GM19467 (cell line): ENCODE data around the gene C1QL2.

Source experiments
- ATAC-seq: cut with Tn5 transposase; IDR thresholded peaks from one replicate; pipeline ENCODE4 v1.9.1; 2021; ENCODE audit warnings: mild to moderate bottlenecking, moderate library complexity; ENCODE audit not compliant: unreplicated experiment

C1QL2 gene

DNA sequence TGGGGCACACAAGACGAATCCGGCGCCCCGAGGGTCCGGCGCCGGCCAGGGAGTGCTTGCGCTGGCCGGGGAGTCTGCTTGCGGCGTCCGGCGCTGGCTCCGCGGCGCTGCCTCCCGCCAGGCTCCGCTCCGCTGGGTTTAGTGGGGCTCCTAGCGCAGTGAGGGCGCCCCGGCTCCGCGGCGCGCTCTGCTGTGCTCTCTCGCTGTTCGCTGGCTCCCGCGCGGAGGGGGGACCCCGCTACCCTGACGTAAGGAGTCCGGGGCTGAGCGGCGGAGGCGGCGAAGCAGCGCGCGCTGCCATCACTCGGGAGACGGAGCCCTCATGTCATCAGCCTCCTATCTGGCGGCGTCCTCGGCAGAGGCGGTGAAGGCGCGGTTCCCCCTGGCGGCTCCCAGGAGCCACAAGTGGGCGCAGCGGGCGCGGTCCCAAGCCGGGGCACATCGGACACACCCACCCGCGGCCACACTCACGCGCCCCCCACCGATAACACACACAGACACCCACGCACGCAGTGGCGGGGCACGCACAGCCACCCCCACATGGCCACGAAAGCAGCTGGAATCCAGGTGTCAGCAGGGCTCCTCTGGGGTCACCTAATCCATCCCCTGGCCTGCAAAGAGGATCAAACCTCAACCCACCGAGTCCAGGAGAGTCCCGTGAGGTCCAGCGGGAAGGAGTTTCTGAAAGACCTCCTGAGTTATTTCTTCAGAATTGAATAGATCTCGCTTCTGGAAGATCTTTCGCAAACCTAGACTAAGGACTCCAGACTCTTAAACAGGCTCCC is at the start of gene C1QL2:
C1QL2 (minus strand) TSS at position 189 of the 785 bp plus-strand sequence. CDS start 482 bp downstream, outside the sequence.
- no peak for ATAC-seq

DNA sequence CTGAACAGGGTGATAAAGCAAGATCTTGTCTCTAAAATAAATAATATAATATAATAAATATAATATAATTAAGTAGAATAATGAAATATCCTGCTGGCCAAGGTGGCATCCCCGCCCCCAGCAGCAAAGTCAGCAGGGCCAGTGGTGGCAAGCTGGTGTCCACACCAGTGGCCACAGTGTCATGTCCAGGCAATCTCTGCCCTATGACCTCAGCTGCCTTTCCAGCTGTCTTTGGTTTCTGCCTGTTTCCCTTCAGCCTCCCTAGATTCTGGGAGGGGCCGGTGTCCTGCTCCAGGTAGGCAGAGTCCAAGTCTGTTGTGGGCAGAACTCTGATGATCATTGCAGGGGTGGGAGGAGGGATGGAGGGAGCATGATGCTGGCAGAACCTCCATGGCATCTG is 48.9 kb upstream of the C1QL2 start:
- no peak for ATAC-seq

DNA sequence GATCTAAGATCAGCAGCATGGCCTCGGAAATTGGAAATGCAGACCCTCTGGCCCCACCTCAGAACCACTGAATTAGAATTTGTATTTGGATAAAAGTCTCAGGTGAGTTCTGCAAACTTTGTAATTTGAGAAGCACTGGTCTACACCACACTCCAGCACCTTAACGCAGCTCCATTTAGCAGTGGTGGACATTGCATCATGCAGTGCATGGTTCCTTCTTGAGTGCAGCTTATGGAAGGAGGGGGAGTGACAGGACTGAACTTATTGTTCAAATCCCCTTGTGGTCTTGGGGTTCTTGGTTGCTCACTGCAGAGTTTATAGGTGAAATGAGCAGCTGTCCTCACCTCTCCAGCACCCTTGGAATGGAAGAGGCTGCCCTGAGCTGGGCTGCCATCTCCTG is 47.6 kb upstream of the C1QL2 start:
- no peak for ATAC-seq

DNA sequence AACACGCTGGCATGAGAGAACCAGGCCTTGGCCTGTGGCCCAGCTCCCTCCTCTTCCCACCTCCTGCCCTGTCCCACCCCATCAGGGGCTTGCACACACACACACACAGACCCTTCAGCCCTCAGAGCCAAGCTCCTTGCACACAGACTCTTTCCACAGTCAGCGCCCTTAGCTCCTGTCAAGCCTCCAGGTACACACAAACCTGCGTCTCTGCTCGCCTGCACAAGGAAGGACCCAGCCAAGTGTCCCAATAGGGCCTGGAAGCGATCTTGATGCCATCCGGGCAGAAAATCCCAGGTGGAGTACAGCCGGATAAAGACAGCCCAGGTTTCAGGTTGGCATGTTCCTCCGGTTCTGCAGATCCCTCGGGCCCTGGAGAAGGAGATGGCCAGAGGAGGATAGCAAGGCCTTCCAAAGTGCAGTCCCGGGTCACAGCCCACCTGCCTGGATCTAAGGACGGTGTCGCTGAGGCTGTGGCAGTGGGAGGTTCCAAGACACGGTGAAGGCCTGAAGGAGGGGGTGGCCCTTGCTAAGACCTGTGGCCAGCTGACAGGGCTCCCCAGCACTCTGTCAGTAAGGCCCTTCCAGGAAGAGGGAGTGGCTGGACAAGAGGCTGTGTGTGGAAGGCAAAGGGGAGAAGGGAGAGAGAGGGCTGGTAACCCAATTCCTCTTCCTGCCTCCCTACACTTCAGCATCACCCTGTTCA is 46.6 kb upstream of the C1QL2 start:
- no peak for ATAC-seq

DNA sequence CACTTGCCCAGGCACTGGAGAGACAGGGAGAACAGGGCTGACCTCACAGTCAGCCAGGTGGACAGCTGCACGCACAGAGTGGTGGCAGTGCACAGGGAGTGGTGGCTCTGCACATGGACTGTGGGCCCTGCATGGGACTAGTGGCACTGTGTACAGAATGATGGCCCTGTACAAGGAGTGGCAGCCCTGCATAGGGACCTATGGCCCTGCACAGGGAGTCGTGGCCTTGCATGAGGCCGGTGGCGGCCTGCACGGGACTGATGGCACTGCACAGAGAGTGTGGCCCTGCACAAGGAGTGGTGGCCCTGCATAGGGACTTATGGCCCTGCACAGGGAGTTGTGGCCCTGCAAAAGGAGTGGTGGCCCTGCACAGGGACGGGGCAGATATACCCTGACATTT is 46.0 kb upstream of the C1QL2 start:
- no peak for ATAC-seq

DNA sequence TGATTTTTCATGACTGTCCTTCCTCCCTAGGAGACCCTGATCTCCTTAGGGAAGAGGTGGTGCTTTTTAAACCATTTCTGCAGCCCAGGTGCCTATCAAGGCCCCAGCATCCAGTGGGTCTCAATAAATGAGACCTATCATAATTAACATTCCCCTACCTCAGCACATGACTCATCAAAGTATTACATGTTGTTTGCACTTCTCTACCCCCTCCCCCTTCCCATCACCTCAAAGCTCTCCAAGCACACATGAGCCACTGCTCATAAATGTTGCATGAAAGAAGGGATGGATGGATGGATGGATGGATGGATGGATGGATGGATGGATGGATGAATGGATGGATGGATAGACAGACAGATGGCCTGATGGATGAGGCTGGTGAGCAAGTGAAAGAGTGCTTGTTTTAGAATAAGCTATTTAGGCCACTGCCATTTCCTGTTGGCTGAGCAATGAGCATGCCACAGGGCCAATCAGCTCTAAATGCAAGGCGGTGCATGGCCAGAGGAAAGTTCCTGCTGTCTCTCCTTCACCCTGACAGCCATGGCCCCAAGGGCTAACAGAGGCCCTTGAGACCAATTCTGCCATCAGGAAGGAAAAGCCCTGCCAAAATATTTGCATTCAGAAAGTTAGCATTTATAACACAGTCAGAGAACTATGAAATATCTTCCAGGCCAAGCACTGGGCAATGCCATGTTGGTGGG is 44.2 kb upstream of the C1QL2 start:
- no peak for ATAC-seq

DNA sequence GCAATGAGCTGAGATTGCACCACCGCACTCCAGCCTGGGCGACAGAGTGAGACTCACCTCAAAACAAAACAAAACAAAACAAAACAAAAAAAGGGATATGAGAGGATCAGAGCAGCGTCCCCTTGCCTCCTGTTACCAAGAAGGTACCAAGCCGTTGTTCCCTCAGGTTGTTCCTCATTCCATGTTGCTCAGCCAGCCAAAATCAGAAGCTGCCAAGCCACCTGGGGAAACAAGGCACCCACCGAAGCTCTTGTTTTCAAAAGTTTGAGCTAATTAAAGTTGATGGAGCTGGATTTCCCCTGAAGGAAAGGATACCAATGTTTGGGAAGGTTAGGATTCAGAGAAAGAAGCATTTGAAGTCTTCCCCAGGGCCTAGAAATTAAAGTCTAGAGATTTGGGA is 43.3 kb upstream of the C1QL2 start:
- ATAC-seq, result no peak

DNA sequence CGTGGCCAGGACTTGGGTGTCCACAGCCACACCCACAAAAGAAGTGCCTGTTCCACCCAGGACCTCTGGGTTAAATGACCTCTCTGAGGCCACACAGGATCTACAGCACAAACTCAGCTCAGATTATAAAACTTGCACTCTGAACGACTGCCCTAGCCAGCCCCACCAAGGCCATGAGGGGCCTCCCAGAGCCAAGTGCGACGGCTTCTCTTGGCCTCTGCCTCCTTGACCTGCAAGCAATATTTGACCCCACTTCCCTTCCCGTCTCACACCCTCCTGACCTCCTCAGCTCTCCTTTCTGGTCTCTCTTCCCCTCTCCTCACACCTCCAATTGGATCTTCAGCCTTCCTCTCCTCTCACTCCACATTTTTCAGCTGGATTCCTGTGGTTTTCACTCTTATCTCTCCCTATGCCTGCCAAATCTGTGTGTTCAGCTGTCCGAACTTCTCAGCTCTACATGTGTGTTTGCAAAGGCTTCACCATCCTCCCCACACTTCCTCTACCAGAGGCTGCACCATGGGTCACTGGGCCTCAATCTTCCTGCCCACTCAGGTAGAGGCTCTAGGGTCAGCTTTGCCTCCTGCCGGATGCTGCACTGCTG is 39.8 kb upstream of the C1QL2 start:
- no peak for ATAC-seq

DNA sequence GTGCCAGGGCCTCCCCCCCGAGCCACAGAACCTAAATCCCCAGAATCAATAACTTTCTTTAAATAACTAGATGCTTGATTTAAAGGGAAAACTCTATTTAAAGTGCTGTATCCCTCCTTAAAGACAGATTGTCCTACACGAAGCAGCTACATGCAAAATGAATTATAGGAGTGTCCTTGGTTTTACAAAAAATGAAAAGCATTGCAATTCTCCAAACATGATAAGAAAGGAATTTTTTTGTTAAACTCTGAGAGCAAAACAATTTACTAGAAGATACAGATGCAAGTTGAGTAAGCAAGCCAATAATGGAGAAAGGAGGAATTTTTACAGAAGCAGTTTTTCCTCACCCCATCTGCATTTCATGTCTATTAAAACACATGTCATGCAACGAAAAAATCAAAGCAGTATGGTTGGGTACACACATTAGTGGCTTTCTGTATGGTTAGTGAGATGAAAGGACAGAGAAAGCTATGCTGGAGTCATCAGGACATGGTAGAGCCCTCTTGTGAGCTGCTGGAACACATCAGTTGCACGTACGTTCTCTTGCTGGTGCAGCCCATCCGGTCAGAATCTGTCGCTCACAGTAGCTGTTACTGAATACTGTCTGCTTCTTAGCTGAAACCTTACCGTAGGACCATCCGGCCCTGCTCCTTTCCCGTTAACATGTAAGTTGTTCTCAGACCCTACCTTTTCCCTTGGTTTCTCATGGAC is 39.1 kb upstream of the C1QL2 start:
- no peak for ATAC-seq

DNA sequence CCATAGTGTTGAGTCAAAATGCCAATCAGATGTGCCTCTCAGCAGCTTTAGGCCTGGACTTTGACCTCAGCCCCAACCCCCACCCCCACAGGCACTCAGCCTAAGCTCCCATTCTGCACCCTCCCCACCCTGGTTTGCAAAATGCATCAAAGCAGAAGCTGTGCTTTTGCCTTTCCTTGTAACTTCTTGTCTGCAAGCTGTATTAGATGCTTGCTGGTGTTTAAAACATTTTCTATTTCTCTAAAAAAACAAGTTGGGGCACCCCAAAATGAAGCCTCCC is 38.5 kb upstream of the C1QL2 start:
- no peak for ATAC-seq

DNA sequence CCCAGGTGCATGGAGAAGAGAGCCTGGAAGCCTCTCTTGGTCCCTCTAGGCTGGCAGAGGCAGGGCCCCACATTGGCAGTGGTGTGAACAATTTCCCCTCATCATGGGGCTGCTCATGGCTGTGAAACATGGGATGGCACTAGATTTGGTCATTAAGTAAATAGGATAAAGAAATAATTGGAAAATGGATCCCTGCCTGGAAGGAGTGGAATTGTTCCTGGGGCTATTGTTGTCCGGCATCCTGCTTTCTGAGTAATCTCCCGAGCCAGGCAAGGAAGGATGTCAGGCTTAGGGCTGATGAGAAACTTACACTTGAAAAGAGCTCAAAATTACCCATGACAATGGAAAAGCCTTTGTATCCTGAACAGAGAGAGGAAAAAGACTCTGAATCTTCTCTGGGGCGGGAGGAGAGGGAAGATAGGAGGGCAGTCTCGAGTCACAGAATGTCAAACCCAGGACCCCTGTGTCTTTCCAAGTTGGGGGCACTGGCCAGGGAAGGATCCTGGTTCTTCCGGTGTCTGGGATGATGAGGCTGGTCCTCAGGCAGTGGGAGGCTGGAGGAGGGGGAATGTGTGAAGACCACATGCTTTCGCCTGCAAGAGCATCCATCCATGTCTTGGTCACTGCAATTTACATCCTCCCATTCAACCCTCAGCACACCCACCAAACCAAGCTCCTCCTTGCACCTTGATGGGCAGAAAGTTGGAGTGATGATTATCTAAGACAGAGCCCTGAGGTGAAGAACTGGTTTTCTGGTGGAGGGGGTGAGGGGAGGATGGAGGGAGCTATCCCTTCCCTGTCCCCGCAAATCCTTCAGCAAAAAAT is 38.0 kb upstream of the C1QL2 start:
- ATAC-seq, result no peak

DNA sequence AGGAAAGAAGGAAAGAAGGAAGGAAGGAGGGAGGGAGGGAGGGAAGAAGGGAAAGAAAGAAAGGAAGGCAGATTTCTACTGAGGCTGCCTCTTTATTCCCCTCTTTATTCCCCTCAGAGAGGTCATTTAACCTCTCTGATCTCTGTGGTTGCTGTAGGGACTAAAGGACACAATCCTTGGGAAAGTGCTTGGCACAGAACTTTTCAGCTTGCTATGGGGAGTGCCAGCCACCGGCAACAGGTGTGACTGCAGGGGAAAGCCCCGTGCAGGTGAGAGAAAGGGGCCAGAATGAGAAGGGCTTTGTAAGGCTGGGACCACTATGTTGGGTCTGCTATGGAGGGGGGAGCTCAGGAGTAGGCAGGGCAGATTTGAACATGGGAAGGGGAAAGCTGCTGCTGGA is 37.3 kb upstream of the C1QL2 start:
- no peak for ATAC-seq

DNA sequence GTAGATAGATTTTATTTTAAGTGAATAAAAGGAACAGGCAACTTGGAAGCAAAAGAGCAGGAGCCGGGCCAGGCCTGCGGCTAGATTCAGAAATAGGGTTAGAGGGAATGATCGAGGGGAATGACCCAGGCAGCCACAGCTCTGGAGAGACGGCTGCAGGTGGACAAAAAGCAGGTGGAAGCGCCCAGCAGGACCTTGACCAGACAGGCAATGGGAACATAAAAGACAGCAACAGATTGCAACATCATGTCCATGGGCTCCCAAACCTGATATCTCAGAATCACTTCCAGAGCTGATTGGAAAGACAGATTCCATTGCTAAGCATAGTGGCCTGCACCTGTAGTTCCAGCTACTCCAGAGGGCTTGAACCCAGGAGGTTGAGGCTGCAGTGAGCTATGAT is 36.5 kb upstream of the C1QL2 start:
- ATAC-seq, result no peak

DNA sequence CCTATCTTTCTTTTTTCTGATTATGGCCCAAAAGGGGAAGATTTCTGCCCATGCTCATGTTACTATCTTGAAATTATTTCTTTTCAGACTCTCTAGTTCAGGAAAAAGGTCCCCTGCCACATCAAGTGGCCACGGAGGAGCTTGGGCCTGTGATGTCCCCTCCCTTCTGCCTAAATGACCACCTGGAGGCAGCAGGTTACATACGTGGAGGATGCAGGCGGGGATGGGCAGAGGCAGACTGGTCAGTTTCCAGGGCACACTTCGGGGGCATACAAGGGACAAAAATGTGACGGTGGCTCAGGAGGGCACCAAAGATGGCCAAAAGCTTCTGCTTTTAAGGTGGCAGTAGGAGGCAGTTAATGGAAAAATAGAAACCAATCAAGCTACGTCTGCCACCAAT is 34.3 kb upstream of the C1QL2 start:
- ATAC-seq, result no peak

DNA sequence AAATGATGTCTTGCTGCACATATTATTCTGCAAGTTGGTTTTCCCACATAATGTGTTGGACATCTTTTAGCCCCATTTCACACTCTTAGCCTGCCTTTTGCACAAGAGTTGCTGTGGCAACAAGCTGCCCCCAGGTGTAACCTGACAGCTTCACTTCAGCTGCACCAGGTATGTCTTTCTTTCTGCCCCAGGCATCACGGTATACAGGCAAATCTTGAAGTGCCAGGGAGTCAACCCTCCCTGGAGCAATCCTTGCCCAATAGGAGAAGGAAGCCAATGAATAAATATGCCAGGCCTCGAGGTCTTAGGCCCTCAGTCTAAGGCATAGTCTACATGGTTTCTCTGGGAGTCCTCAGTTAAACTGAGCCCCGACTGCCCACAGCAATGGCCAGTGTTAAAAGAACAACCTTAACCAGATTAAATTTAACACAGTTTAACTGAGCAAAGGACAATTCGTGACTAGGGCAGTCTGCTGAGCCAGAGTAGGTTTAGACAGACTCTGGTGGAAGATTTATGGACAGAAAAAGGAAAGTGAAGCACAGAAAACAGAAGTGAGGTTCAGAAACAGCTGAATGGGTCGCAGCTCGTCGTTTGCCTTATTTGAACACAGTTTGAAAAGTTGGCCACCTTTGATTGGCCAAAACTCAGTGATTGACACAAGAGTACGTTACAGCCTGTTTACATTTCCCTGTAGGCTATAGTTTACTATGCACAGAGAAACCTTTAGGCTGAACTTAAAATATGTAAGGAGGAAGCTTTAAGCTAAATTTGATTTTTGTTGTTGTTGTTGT is 32.0 kb upstream of the C1QL2 start:
- no peak for ATAC-seq

DNA sequence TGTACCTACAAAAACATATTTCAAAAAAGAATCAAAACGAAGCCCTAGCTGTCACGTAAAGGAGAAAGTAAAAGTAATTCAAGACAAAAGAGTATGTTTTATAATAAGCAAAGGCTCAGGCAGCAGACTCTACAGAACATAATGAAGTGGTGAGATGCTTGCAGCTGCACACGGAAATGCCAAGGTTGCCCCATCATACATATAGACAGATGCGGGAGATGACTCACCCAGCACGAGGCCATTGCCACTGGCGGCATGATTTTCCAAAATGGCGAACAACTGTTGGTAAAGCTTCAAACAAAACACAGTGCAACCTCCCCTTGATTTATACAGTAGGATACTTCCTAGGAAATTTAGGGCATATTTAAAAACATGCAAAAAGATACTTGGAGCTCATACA is 26.0 kb upstream of the C1QL2 start:
- no peak for ATAC-seq

DNA sequence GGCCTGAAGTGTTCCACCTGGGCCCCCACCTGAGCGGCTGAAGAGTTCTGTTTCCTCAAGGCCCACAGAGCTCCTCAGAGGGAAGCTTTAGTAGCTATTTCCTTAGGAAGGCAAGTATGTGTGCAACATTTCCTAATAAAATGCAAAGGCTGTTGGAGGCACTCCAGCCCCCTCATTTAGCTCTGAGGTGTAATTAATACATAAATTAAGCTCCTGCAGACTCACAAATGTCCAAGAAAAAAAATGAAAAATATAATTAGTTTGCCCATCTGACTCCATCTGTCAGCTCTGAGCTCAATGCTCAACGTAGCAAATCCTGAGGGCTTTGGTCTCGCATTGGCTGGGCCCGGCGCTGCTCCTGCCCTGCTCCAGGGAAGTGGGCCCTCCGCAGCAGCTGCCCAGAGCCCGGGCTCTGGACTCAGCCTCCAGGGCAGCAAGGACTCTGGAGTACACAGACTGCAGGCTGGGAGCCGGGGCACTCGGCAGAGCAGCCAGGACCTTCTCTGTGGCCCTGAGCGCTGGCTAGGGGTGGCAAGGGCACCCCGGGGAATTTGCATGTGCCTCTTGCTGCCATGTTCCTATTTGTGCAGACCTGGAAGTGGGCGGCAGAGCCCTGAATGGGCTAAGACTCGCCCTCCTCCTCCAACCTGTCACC is 23.4 kb upstream of the C1QL2 start:
- no peak for ATAC-seq

DNA sequence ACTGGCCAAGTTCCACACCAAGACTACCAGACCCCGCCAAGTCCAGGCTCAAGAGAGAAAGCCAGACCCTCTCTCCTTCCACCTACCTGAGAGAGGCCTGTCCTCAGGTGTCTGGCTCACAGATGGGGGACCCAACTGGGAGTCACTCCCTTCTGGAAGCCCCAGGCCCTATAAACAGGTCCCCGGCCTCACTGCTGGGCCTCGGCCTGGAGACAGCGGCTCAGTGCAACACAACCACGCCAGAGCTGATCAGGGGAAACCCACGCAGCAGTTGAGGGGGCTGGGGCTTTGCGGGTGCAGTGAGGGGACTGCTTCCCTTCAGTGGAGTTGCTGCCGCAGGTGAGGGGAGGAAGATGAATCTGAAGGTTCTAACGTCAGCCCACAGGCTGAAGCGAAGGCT is 22.8 kb upstream of the C1QL2 start:
- no peak for ATAC-seq

DNA sequence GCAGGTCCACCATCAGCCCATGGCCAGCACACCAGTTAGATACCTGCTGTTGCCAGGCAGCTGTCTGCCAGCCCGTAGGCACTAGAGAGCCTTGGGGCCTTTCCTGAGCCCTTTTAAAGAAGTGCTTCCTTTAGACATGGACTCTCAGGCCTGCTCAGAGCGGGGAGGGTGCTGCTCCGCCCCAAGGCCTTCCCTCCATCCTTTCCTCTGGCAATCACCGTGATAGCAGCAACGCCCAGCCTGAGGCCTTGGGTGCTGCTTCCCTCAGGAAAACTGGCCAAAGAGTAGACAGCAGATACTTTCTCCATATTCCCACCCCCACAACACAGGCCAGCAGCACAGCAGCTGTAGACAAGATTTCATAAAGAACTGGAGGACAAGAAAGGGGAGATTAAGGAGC is 22.3 kb upstream of the C1QL2 start:
- no peak for ATAC-seq
